Left ventricle myocardium superior (tissue), 1 donor: ENCODE results near the gene EEFSEC. TPM values are rescaled to one million over a fixed set of nuclear protein-coding genes. Genes with fewer than 3 reads are reported as not detected.

Experiments used
- ATAC-seq: fragments of 200-7000 bp; cut with Tn5 transposase; one replicate; pipeline ENCODE4 v1.9.1; 2020; ENCODE audit warnings: mild to moderate bottlenecking, moderate library complexity
- DNase-seq: peaks from one replicate; pipeline ENCODE4 v3.0.0-alpha.2; 2020
- intact Hi-C: fragments of 100-400 bp; cut with micrococcal nuclease; formaldehyde crosslinking; loops from one replicate; pipeline ENCODE4 v1.11.0; 2022
- total RNA-seq: library from RNA; stranded (reverse); fragmentation: NEBNext Ultra II Directional; extraction: Animal tissue kit (Norgen Biotek cat#: 25700); gene quantifications from one replicate; pipeline ENCODE4 v1.2.1, GENCODE V29; 2021
- donor health status: DM: no; HTN: yes; CAD: no; lungs with severe emphysema.

EEFSEC gene
- total RNA-seq, 1 donor from 2014 or later = 17.1 TPM

GRCh38 chr3:128177865-128178264 lies 24.6 kb downstream of the EEFSEC start:
- intact Hi-C loops = no loop called here
- ATAC-seq (no peak), DNase-seq (no peak)

DNA sequence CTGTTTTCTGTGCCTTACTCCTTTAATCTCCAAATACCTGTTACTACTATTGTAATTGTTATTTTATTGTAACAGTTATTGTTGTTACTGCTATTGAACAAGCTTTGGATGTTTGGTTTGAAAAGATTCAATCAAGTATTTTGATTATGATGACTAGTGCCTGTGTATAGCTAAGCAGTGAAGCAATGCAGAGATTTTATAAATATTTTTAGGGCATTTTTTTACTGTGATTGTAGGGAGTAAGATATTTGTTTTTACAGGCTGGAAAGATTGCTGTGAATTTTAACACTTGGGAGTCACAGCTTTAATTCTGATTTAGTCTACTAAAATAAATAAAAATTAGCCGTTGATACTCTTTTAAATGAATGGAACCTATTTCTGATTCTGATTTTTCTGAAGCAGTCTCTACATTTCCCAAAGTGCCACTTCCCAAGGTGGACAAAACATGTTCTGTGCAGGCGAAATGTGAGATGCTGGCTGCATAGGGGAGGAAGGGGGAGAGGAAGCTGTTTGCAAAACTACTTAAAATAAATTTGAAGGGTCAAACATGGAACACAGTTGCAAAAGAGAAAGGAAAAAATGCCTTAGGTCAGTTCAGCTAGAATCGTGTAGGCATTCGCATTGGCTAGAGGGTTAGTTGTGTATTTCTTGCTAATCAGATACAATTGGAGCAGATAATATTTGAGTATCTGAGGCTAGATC lies 25.7 kb downstream of the EEFSEC start:
- no peak for ATAC-seq
- no peak for DNase-seq
- intact Hi-C loops = no loop called here

- ATAC-seq (no peak), DNase-seq (no peak)
- intact Hi-C loops = no loop called here
These were observed 26.2 kb downstream of the EEFSEC start for GRCh38 chr3:128179484-128179819.

- DNase-seq (no peak), ATAC-seq (peak; percentile 25)
- intact Hi-C loops = no loop called here
These were observed 27.2 kb downstream of the EEFSEC start for GRCh38 chr3:128180436-128180835.

- ATAC-seq (peak; percentile 81), DNase-seq (no peak)
- intact Hi-C loops = no loop called here
These were observed 27.6 kb downstream of the EEFSEC start for GRCh38 chr3:128180913-128181312.

DNA sequence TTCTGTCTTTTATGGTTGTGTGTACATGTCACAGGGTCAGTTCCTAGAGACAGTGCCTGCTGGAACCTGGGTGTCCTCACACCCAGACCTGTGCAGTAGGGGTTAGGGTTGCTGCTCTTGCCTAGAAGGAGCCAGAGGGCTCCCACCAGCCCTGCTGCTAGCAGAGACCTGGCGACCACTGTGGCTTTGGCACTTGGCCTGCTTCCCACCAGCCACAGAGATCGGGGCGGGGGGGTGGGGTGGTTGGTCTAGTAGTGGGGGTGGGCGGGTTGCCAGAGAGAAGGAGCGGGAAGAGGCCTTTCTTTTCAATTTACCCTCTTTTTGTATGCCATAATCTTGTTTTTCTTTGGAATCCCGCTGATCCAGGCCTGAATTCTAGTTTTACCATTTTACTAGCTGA lies 29.4 kb downstream of the EEFSEC start:
- no peak for DNase-seq
- intact Hi-C loops = no loop called here
- ATAC-seq = no peak

GRCh38 chr3:128185630-128186447 lies 32.6 kb downstream of the EEFSEC start:
- no peak for DNase-seq
- intact Hi-C loops = no loop called here
- no peak for ATAC-seq

DNA sequence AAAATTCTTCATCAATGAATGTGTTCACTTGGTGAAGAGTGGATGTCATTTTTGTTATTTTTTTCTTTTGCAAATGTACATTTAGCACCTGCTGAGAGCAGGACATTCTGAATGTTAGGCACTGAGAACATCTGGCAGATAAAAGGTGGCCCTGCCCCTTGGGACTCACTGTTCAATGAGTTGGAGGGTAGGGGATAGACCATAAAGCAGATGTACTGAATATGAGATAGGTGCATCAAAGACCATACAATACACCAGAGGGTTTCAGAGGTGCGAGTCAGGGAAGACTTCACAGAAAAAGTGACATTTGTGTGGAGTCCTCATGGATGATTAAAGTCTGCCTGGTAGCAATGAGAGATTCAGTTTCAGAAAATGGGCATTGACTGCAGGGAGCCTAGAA lies 34.2 kb downstream of the EEFSEC start:
- DNase-seq = no peak
- intact Hi-C loops = no loop called here
- ATAC-seq = no peak

GRCh38 chr3:128188326-128188725 lies 35.0 kb downstream of the EEFSEC start:
- DNase-seq = no peak
- intact Hi-C loops = no loop called here
- no peak for ATAC-seq

- intact Hi-C loops = no loop called here
- DNase-seq (no peak), ATAC-seq (no peak)
These were observed 35.7 kb downstream of the EEFSEC start for GRCh38 chr3:128188956-128189355.

- intact Hi-C loops = no loop called here
- no peak for DNase-seq
- no peak for ATAC-seq
These were observed 37.2 kb downstream of the EEFSEC start for GRCh38 chr3:128190501-128190900.

DNA sequence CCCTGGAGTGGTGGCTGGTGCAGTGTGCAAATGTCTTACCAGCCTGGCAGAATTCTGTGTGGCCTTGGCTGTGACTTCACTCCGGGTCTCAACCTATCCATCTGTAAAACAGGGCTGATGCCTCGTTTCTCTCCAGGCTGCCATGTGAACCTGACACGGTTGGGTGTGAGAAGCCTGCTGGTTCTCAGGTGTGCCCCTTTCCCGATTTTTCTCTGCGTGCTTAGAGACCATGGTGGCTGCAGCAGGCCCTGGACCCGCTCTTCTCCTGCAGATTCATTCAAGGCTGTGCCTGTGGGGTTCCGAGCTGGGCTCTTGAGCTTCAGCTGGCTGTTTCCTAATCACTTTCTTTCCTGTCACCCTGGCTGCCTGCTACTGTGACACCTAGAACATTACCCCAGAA lies 38.9 kb downstream of the EEFSEC start:
- ATAC-seq = no peak
- DNase-seq = no peak

DNA sequence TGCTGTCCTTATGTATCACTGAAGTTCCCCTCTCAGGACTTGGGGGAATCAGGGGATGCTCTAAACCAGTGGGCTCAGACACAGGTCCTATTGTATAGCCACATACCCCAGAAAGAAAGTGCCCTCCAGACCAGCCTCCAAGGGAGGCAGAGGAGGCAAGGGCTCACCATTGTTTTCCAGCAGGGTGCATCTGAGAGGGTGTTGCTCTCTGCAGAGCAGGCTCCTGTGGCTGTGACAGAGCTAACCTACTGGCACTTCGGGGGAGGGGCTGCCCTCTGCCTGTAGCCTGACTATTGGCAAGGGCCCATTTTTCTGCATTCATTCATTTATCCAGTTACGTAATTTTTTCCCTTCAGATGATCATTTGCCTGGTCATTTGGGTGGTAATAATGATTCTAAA lies 39.9 kb downstream of the EEFSEC start:
- DNase-seq = no peak
- intact Hi-C loops = no loop called here
- no peak for ATAC-seq

More for the DNA sequence above, 38.9 kb downstream of the EEFSEC start:
- intact Hi-C loops = no loop called here

- ATAC-seq = peak; percentile 85
- peak; percentile 51 for DNase-seq
- intact Hi-C loops = no loop called here
These were observed 41.6 kb downstream of the EEFSEC start for GRCh38 chr3:128194843-128195242.

DNA sequence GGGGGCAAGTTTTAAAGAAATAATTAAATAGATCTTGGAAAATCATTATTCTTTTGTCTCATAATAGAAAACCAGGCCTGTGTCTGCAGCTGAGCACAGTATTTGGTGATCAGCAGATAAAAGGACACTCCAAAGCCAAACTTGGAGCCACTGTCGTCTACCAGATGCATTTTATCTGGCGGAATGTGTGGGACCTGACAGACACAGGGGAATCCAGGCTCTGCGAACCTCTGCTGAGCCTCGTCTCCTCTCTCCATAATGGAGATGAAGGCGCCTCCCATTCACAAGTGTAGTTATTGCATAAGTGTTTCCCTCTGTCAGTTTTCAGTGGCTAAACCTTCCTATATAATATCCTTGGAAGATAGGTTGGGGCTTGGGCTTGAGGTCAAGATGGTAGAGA lies 42.1 kb downstream of the EEFSEC start:
- intact Hi-C loops = no loop called here
- ATAC-seq (peak; percentile 78), DNase-seq (no peak)

- DNase-seq (no peak), ATAC-seq (peak; percentile 27)
- intact Hi-C loops = no loop called here
These were observed 42.5 kb downstream of the EEFSEC start for GRCh38 chr3:128195802-128196201.

GRCh38 chr3:128196647-128197046 lies 43.4 kb downstream of the EEFSEC start:
- intact Hi-C loops = no loop called here
- DNase-seq (no peak), ATAC-seq (no peak)

GRCh38 chr3:128197855-128198254 lies 44.6 kb downstream of the EEFSEC start:
- ATAC-seq = no peak
- DNase-seq = no peak
- intact Hi-C loops = no loop called here

GRCh38 chr3:128198313-128198712 lies 45.0 kb downstream of the EEFSEC start:
- ATAC-seq = no peak
- intact Hi-C loops = no loop called here

DNA sequence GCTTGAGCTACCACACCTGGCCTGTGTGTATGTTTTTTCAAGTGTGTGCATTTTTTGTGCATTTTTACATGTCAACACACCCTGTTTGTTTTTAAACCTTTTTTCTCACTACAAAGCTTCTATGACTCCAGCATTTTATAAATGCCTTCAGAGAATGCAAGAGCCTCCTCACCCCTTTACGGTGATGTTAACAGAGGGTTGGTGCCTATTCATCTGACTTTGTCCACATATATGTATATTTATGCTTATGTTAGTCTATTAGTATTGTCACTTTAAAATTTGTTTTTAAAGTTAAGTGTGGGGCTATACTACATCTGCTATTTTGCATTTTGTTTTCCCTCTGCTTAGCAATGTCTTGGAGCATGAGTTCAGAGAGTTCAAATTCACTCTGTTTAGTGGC lies 45.8 kb downstream of the EEFSEC start:
- no peak for DNase-seq
- intact Hi-C loops = no loop called here
- ATAC-seq = no peak

More at GRCh38 chr3:128198313-128198712, 45.0 kb downstream of the EEFSEC start:
- DNase-seq = no peak
